SHP77 treated with DMSO at 0.1 percent for 48 hours (cell line): ENCODE data around the gene ATP5F1D.

Experiments used
- DNase-seq: peaks from one replicate; lab custom pipeline; 2025; lab: John Stamatoyannopoulos, UW

The ATP5F1D gene

GRCh38 chr19:1283207-1283916 is 41.8 kb downstream of the ATP5F1D start:
- DNase-seq = no peak

DNA sequence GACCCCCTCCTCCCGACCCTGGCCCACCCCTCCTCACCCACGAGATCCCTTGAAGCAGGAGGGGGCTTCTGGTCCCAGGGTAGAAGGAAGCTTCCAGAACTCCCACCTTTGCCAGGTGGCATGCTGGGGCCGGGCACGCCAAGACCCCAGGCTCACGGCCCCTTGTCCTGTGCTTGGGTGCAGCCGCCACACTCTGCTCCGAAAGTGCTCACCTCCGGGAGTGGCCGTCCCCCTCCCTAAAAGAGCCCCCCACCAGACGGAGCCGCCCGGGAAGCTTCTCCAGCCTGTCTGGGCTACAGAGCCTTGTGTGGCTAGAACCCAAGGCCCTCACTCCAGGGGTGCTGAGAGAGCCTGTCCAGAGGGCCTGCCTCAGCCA is 42.4 kb downstream of the ATP5F1D start:
- no peak for DNase-seq

GRCh38 chr19:1284293-1284978 is 42.9 kb downstream of the ATP5F1D start:
- DNase-seq = no peak

GRCh38 chr19:1284979-1285736 is 43.6 kb downstream of the ATP5F1D start:
- DNase-seq = no peak

DNA sequence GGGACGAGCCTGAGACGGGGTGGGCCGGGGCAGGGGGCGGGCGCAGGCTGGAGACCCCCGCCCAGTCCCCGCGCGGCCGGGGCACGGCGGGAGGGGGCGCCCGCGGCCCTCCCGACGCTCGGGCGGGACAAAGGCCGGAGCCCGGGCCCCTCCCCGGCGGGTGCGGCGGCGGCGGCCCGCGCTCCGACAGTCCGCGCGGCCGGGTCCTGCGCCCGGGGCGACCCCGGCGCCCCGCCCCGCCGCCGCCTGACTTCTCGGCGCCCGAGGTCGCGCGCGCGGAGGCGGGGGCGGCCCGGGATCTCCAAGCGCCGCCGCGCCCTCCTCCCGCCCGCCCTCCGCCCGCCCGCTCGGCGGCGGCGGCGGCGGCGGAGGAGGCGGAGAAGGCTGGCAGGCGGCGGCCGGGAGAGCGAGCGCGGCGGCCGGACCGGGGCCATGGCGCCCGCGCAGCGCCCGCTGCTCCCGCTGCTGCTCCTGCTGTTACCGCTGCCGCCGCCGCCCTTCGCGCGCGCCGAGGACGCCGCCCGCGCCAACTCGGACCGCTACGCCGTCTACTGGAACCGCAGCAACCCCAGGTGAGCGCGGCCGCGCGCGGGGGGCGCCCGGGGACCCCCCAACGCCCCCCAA is 44.3 kb downstream of the ATP5F1D start, which contains the start of gene EFNA2:
TSS of gene EFNA2 (plus strand) at position 137 of the 624 bp plus-strand sequence. CDS start at position 433, 296 bp downstream.
- DNase-seq = no peak

DNA sequence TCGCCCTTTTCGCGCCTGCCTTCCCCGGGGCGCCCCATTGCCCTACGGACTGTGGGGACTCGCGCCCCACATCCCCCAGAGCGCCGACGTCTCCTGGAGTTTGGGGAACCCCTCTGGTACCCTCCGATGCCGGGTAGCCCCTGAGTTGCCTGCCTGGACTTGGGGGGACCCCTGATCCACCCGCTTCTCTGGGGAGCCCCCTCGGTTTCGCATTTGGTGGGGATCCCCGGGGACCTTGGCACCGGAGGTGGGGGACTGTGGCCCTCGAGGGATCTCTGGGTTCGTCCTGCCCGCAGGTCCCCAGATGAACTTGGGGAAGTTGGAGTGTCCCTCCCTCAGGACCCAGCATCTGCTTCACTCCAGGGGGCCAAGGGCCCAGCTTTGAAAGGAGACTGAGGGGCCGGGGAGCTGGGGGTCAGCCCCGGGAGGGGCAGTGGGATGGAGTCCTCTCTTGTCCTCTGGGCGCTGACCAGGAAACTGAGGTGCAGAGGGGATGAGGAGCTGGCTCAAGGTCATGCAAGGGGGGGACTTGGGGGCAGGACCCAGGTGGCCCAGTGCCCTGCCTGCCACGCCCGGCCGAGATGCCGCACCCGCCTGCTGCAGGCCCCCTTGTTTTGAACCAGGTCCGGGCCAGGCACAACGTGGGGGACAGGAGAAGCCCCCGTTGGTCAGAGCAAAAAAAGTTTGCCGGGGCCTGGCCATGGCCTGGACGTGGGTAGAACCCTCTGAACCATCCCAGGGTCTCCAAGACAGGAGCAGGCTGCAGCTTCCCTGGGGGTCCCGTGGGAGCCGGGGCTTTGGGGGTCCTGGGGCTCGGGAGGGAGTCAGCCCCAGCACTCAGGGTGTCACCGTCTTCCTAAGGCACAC is 45.2 kb downstream of the ATP5F1D start:
- DNase-seq = no peak

DNA sequence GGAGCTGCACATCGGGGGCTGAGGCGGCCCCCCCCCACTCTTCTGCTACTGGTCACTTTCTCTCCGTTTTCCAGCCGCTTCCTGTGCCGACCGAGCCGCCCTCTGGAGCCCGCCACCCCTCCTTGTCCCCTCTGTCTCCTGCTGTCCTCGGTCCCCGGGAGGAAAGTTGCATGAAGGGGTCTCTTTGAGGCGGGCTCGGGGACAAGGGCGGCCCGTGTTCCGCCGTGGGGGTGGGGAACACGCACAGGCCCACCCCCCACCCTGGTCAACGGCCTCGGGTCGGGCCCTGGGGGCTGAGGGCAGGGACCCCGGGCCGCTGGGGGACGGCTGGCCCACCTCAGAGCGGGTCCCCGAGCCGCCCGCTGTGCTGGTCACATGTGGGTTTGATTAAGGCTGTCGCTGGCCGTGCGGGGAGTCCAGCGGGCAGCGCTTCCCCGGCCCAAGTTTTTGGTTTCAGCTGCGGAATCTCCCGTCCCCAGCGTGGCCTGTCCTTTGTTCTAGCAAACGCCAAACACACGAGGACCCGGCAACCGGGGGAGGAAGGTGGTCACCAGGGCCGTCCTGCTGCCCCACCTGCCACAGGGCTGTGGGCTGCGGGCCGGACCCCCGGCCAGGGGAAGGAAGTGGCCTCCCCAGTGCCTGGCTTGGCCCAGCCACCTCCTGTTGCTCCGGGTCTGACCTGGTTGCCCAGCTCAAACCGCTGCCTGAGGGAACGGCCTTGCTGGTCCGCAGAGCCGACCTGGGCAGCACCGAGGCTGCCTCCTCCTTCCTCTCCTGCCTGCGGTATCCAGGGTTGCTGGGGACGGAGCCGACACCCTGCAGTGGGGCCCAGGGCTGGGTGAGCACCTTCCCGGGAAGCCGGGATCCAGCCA is 46.0 kb downstream of the ATP5F1D start:
- DNase-seq = no peak

- DNase-seq = no peak
Measured at GRCh38 chr19:1288226-1288612, 46.7 kb downstream of the ATP5F1D start.

DNA sequence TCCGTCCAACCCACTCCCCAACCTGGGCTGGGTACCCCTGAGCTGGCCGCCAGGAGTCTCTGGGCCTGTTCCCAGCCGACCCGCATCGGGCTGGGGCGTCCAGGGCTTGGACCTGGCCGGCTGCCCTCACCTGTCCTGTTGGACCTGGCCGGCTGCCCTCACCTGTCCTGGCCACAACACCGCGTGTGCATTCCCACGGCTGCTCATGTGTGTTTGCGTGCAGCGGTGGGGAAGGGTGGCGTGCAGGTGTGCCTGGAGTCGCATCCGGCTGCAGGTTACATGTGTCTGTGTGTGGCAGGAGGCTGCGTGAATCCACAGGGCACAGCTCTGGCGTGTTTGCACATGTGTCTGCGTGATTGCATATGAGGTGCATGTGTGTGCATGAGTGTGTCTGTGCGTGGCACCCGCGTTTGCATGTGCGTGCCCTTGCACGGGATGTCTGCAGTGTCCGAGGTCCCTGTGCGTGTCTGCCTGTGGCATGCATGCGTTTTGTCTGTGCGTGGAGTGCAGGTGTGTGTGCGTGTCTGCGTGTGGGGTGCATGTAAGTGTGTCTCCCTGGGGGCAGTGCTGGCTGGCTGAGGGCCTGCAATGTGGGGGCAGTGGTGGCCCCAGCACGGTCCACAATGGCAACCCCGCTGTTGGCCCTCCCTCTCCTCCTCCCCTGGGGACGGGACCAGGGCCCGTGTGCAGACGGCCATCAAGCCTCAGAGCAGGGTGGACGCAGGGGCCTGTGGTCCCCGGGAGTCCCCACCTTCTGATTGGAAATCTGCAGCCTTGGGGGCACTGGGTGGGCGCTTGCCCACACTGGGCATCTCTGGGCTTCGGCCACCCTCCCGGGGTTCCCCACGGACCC is 47.5 kb downstream of the ATP5F1D start:
- DNase-seq = no peak

GRCh38 chr19:1289686-1290025 is 48.1 kb downstream of the ATP5F1D start:
- DNase-seq = no peak

- no peak for DNase-seq
Measured at GRCh38 chr19:1290196-1290702, 48.7 kb downstream of the ATP5F1D start.

GRCh38 chr19:1290703-1291651 is 49.4 kb downstream of the ATP5F1D start:
- no peak for DNase-seq

GRCh38 chr19:1291761-1292418 is 50.3 kb downstream of the ATP5F1D start:
- DNase-seq = no peak

GRCh38 chr19:1292419-1293151 is 51.0 kb downstream of the ATP5F1D start:
- no peak for DNase-seq

DNA sequence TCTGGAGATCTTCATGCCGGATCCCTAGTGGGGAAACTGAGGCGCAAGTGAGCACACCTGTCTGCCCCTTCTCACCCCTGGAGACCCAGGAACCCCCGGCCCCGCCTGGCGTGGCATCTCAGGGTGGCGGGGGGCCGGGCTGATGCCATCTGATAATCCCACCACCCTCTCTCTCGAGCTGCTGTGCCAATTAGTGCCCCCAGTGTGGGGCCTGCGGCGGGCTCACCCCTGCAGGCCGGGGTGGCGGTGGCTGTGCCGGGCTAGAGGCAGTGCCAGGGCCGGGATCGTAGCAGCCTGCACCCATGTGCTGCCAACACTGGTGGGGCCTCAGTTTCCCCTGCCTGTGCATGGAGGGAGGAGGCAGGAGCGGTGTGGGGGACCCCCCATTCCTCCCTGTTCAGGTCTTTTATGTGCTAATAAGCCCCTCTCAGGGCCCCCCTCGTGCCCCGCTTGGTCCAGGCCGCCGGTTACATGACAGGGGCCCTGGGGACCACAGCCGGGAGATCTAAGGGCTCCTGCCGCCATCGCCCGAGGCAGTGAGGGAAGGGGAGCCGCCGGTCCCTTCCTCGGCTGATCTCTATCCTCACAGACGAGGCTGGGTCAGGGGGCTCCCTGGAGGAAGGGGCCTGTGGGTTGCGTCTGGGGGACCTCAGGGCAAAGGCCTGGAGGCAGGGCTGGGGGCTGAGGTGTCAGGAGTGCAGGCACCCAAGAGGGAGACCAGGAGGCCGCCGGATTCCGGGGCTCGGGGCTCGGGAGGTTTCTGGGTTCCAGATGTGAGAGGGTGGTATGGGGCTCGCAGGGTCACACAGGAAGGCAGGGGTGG is 52.4 kb downstream of the ATP5F1D start:
- DNase-seq = no peak
